Osteoblast (primary cell): ENCODE results near the gene PACSIN2. TPM values are rescaled to one million over a fixed set of nuclear protein-coding genes. Genes with fewer than 3 reads are reported as not detected.

Experiments
- DNase-seq: peaks from one replicate; pipeline ENCODE4 v3.0.0; 2011; ENCODE audit warnings: low spot score, mixed read lengths; ENCODE audit not compliant: insufficient read length; ENCODE audit errors: missing footprints
- H2AFZ ChIP-seq: 2 replicates; pipeline ENCODE4 v1.6.0; 2011; ENCODE audit warnings: mild to moderate bottlenecking, low read length
- H3K27ac ChIP-seq: 2 replicates; pipeline ENCODE4 v1.5.1; 2011; ENCODE audit warnings: mild to moderate bottlenecking, low read depth, low read length, moderate library complexity
- H3K27me3 ChIP-seq: 2 replicates; pipeline ENCODE4 v1.6.0; 2012; ENCODE audit warnings: mild to moderate bottlenecking, control low read depth, inconsistent platforms, low read length, moderate library complexity; ENCODE audit not compliant: insufficient read depth
- H3K36me3 ChIP-seq: 2 replicates; pipeline ENCODE4 v1.5.1; 2011; ENCODE audit warnings: mild to moderate bottlenecking, low read length, control low read depth, moderate library complexity; ENCODE audit not compliant: insufficient read depth
- H3K4me1 ChIP-seq: 2 replicates; pipeline ENCODE4 v1.5.1; 2011; ENCODE audit warnings: mild to moderate bottlenecking, low read length, control low read depth, moderate library complexity; ENCODE audit not compliant: insufficient read depth
- H3K4me2 ChIP-seq: 2 replicates; pipeline ENCODE4 v1.6.0; 2011; ENCODE audit warnings: mild to moderate bottlenecking, low read length; ENCODE audit not compliant: insufficient read depth
- H3K4me3 ChIP-seq: fragments of 200-600 bp; sonication (generic); 3 replicates; pipeline ENCODE4 v1.5.1; 2012; ENCODE audit warnings: mild to moderate bottlenecking, low read length, inconsistent platforms; ENCODE audit not compliant: insufficient read depth
- H3K79me2 ChIP-seq: 2 replicates; pipeline ENCODE4 v1.6.0; 2012; ENCODE audit warnings: mild to moderate bottlenecking, low read length, control low read depth, inconsistent platforms; ENCODE audit not compliant: insufficient read depth
- H3K9me3 ChIP-seq: 2 replicates; pipeline ENCODE4 v1.5.1; 2011; ENCODE audit warnings: low read depth, low read length, control low read depth
- H4K20me1 ChIP-seq: 2 replicates; pipeline ENCODE4 v1.6.0; 2012; ENCODE audit warnings: mild to moderate bottlenecking, low read length, control low read depth; ENCODE audit not compliant: insufficient read depth
- total RNA-seq: library from RNA; depleted of rRNA; stranded (reverse); fragments of >200 nt; gene quantifications from 2 replicates; pipeline ENCODE4 v1.2.3, GENCODE V29; 2012
- TF ChIP-seq, protein P1 (sequence below): IDR thresholded peaks from 2 replicates; pipeline ENCODE4 v1.5.1; 2011; ENCODE audit warnings: mild to moderate bottlenecking, low read depth, low read length, moderate library complexity; ENCODE audit errors: extremely low read depth

PACSIN2 gene
- total RNA-seq, 1 donor: 38.0 TPM

GRCh38 chr22:43007519-43008102, 7.3 kb downstream of the PACSIN2 start:
- Histone ChIP-seq H3K27ac (peak overlapping the region; percentile 60), H3K79me2 (peaks cover 99% of the 10 kb centered on the region), H3K36me3 (no peaks in the 10 kb centered on the region), H3K4me3 (peak overlapping the region; percentile 24), H3K9me3 (no peaks in the 10 kb centered on the region), H3K4me1 (peaks cover 49% of the 10 kb centered on the region), H3K27me3 (no peaks in the 10 kb centered on the region), H2AFZ (no peak overlapping the region), H3K4me2 (peak overlapping the region; percentile 75), H4K20me1 (peaks cover 19% of the 10 kb centered on the region)
- DNase-seq: peak; percentile 87
- TF ChIP-seq, protein P1, sequence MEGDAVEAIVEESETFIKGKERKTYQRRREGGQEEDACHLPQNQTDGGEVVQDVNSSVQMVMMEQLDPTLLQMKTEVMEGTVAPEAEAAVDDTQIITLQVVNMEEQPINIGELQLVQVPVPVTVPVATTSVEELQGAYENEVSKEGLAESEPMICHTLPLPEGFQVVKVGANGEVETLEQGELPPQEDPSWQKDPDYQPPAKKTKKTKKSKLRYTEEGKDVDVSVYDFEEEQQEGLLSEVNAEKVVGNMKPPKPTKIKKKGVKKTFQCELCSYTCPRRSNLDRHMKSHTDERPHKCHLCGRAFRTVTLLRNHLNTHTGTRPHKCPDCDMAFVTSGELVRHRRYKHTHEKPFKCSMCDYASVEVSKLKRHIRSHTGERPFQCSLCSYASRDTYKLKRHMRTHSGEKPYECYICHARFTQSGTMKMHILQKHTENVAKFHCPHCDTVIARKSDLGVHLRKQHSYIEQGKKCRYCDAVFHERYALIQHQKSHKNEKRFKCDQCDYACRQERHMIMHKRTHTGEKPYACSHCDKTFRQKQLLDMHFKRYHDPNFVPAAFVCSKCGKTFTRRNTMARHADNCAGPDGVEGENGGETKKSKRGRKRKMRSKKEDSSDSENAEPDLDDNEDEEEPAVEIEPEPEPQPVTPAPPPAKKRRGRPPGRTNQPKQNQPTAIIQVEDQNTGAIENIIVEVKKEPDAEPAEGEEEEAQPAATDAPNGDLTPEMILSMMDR: no peak

DNA sequence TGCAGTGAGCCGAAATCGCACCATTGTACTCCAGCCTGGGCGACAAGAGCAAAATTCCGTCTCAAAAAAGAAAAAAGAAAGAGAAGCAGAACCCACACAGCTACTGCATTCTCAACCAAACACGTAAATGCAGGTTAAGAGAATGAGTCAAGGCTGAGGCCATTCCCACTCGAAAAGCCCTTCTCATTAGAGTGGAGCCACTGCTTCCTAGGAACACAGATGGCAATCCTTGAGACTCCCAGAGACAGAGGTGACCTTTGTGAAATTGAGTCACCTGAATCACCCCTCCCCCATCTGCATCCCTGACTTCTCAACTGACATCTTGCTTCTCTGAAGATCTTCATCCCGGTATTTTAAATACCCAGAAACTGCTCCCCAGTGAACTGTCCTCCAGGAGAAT, 8.2 kb downstream of the PACSIN2 start:
- DNase-seq: peak; percentile 27
- H3K27me3 ChIP-seq: no peaks in the 10 kb centered on the region
- H4K20me1 ChIP-seq: peaks cover 19% of the 10 kb centered on the region
- no peak overlapping the region for H3K4me2 ChIP-seq
- no peaks in the 10 kb centered on the region for H3K9me3 ChIP-seq
- H3K4me3 ChIP-seq: no peak overlapping the region
- H3K4me1 ChIP-seq: peaks cover 57% of the 10 kb centered on the region
- H3K36me3 ChIP-seq: no peaks in the 10 kb centered on the region
- H3K79me2 ChIP-seq: peaks cover 95% of the 10 kb centered on the region
- H3K27ac ChIP-seq: no peak overlapping the region
- no peak overlapping the region for H2AFZ ChIP-seq
- TF ChIP-seq, protein P1: no peak

DNA sequence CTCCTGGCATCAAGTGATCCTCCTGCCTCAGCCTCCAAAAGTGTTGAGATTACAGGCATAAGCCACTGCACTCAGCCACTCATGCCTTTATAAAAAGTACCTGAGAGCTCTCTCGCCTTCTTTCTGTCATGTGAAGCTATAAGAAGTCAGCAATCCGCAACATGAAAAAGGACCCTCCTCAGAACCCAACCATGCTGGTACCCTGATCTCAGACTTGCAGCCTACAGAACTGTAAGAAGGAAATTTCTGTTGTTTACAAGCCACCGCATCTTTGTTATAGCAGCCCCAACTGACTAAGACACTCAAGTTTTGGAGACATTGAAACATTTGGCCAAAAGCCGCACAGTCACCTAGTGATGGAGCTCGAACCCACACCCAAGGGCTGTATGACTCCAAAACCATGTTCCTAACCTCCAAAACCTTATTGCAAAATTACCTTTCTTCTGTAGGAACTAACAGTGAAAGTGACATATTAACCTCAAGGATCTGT, 8.9 kb downstream of the PACSIN2 start:
- Histone ChIP-seq H3K27ac (no peak overlapping the region), H3K9me3 (no peaks in the 10 kb centered on the region), H3K4me2 (no peak overlapping the region), H3K79me2 (peaks cover 95% of the 10 kb centered on the region), H2AFZ (no peak overlapping the region), H4K20me1 (peaks cover 14% of the 10 kb centered on the region), H3K27me3 (no peaks in the 10 kb centered on the region), H3K4me1 (peaks cover 64% of the 10 kb centered on the region), H3K4me3 (no peak overlapping the region), H3K36me3 (no peaks in the 10 kb centered on the region)
- TF ChIP-seq, protein P1: no peak
- DNase-seq: no peak

GRCh38 chr22:43005106-43005505, 9.8 kb downstream of the PACSIN2 start:
- Histone ChIP-seq H3K36me3 (no peaks in the 10 kb centered on the region), H3K79me2 (peaks cover 95% of the 10 kb centered on the region), H3K4me2 (peak overlapping the region; percentile 3), H3K27ac (peak overlapping the region; percentile 80), H2AFZ (no peak overlapping the region), H3K9me3 (no peaks in the 10 kb centered on the region), H4K20me1 (peaks cover 16% of the 10 kb centered on the region), H3K4me1 (peaks cover 74% of the 10 kb centered on the region), H3K4me3 (no peak overlapping the region), H3K27me3 (no peaks in the 10 kb centered on the region)
- peak; percentile 27 for DNase-seq
- TF ChIP-seq, protein P1: no peak
